Vagina (tissue), 2 donors: ENCODE data around the gene OR7C1. TPM values are rescaled to one million over a fixed set of nuclear protein-coding genes. Genes with fewer than 3 reads are reported as not detected.

Experiments used
- DNase-seq, 2 donors: peaks; one replicate each; pipeline ENCODE4 v3.0.0-alpha.2; 2017; ENCODE audit errors: extremely low spot score in 2 of 2
- H3K27ac ChIP-seq: fragments of 200-600 bp; sonication (generic); one replicate; pipeline ENCODE4 v1.5.1; 2019
- H3K27me3 ChIP-seq: fragments of 200-600 bp; sonication (generic); one replicate; pipeline ENCODE4 v1.5.1; 2019
- H3K36me3 ChIP-seq, 2 donors: fragments of 200-600 bp; sonication (generic); one replicate each; pipeline ENCODE4 v1.5.1; 2017 to 2019
- H3K4me1 ChIP-seq: fragments of 200-600 bp; sonication (generic); one replicate; pipeline ENCODE4 v1.5.1; 2019
- H3K4me3 ChIP-seq, 2 donors: fragments of 200-600 bp; sonication (generic); 1 replicate in 1 of 2; 2 replicates in 1 of 2; pipeline ENCODE4 v1.5.1; 2016 to 2019
- H3K9me3 ChIP-seq: fragments of 200-600 bp; sonication (generic); one replicate; pipeline ENCODE4 v1.5.1; 2019
- POLR2A ChIP-seq, 2 donors: fragments of 450-650 bp; IDR thresholded peaks; one replicate each; pipeline ENCODE4 v1.6.1; 2017; ENCODE audit warnings: antibody characterized with exemption in 2 of 2, mild to moderate bottlenecking in 2 of 2, moderate library complexity in 2 of 2
- POLR2AphosphoS5 ChIP-seq, 2 donors: sonication (generic); formaldehyde crosslinking; IDR thresholded peaks; one replicate each; pipeline ENCODE4 v1.9.0; 2017; ENCODE audit warnings: antibody characterized with exemption in 2 of 2, mild to moderate bottlenecking in 2 of 2, low read depth in 1 of 2; ENCODE audit not compliant: insufficient read depth in 1 of 2
- intact Hi-C: fragments of 100-400 bp; cut with DNase I; formaldehyde crosslinking; loops from one replicate; pipeline ENCODE4 v1.15.1; 2023
- total RNA-seq: library from RNA; depleted of rRNA; stranded (reverse); fragments of >200 nt; gene quantifications from one replicate; pipeline ENCODE4 v1.2.3, GENCODE V29; 2016
- TF ChIP-seq, protein P1 (sequence below), 3 experiments: fragments of 450-650 bp in 2 of 3; fragments of 200-600 bp in 1 of 3; sonication (generic) in 1 of 3; IDR thresholded peaks; one replicate each; pipeline ENCODE4 v1.5.1; 2017 to 2019; ENCODE audit warnings: antibody characterized with exemption in 3 of 3, mild to moderate bottlenecking in 2 of 3, moderate library complexity in 2 of 3

Gene OR7C1
- total RNA-seq, 1 donor from 2014 or later: 0.74 TPM

DNA sequence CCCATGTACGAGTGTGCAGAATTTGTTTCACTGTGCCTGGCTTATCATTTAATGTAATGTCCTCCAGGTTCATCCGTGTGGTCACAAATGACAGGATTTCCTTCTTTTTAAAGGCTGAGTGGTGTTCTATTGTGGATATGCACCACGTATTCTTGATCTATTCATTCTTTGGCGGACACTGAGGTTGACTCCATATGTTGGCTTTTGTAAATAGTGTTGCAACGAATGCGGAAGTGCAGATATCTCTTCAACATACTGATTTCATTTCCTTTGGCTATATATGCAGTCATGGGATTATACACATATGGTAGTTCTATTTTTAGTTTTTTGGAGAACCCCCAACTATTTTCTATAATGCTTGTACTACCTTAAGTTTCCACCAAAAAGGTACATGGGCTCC is 13.0 kb downstream of the OR7C1 start:
- DNase-seq: no peak
- Histone ChIP-seq H3K27me3 (no peaks in the 10 kb centered on the region), H3K4me3 (no peak overlapping the region), H3K4me1 (no peaks in the 10 kb centered on the region), H3K36me3 (no peaks in the 10 kb centered on the region), H3K9me3 (no peaks in the 10 kb centered on the region), H3K27ac (no peak overlapping the region)
- intact Hi-C loops: no loop called here
- TF ChIP-seq POLR2A (IDR thresholded peaks at IDR 0.05) (no peak), POLR2AphosphoS5 (IDR thresholded peaks at IDR 0.05; ENCODE audit: insufficient read depth in 1 of 2, low read depth in 1 of 2) (no peak)
- TF ChIP-seq, protein P1, sequence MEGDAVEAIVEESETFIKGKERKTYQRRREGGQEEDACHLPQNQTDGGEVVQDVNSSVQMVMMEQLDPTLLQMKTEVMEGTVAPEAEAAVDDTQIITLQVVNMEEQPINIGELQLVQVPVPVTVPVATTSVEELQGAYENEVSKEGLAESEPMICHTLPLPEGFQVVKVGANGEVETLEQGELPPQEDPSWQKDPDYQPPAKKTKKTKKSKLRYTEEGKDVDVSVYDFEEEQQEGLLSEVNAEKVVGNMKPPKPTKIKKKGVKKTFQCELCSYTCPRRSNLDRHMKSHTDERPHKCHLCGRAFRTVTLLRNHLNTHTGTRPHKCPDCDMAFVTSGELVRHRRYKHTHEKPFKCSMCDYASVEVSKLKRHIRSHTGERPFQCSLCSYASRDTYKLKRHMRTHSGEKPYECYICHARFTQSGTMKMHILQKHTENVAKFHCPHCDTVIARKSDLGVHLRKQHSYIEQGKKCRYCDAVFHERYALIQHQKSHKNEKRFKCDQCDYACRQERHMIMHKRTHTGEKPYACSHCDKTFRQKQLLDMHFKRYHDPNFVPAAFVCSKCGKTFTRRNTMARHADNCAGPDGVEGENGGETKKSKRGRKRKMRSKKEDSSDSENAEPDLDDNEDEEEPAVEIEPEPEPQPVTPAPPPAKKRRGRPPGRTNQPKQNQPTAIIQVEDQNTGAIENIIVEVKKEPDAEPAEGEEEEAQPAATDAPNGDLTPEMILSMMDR (IDR thresholded peaks at IDR 0.05): no peak

DNA sequence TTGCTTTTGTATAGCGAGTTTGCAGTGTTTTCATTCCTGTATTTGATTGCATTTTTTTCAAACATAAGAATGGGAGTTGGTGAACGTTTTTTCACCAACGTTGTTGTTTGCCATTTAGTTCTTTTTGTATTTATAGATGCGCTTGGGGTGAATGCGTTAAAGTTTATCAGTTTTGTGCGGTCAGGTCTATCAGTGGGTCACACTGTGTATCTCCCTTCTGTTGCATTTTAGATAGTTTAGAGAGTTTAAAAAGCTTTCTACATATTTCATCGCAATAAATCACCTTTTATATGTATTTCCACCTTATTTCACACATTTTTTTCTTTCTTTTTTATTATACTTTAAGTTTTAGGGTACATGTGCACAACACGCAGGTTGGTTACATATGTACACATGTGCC is 16.4 kb downstream of the OR7C1 start:
- no peak for DNase-seq
- H3K9me3 ChIP-seq: no peaks in the 10 kb centered on the region
- H3K4me3 ChIP-seq: no peak overlapping the region
- TF ChIP-seq POLR2A (IDR thresholded peaks at IDR 0.05): no peak
- TF ChIP-seq POLR2AphosphoS5 (IDR thresholded peaks at IDR 0.05; ENCODE audit: insufficient read depth in 1 of 2, low read depth in 1 of 2): no peak
- TF ChIP-seq, protein P1 (IDR thresholded peaks at IDR 0.05): no peak
- intact Hi-C loops: no loop called here
- no peaks in the 10 kb centered on the region for H3K36me3 ChIP-seq
- H3K4me1 ChIP-seq: no peaks in the 10 kb centered on the region
- no peak overlapping the region for H3K27ac ChIP-seq
- no peaks in the 10 kb centered on the region for H3K27me3 ChIP-seq

GRCh38 chr19:14817052-14817451 is 17.9 kb downstream of the OR7C1 start:
- Histone ChIP-seq H3K27me3 (no peaks in the 10 kb centered on the region), H3K4me1 (no peaks in the 10 kb centered on the region), H3K4me3 (no peak overlapping the region), H3K9me3 (no peaks in the 10 kb centered on the region), H3K36me3 (no peaks in the 10 kb centered on the region), H3K27ac (no peak overlapping the region)
- intact Hi-C loops: no loop called here
- DNase-seq: no peak
- TF ChIP-seq POLR2A (IDR thresholded peaks at IDR 0.05) (no peak), POLR2AphosphoS5 (IDR thresholded peaks at IDR 0.05; ENCODE audit: insufficient read depth in 1 of 2, low read depth in 1 of 2) (no peak)
- TF ChIP-seq, protein P1 (IDR thresholded peaks at IDR 0.05): no peak

DNA sequence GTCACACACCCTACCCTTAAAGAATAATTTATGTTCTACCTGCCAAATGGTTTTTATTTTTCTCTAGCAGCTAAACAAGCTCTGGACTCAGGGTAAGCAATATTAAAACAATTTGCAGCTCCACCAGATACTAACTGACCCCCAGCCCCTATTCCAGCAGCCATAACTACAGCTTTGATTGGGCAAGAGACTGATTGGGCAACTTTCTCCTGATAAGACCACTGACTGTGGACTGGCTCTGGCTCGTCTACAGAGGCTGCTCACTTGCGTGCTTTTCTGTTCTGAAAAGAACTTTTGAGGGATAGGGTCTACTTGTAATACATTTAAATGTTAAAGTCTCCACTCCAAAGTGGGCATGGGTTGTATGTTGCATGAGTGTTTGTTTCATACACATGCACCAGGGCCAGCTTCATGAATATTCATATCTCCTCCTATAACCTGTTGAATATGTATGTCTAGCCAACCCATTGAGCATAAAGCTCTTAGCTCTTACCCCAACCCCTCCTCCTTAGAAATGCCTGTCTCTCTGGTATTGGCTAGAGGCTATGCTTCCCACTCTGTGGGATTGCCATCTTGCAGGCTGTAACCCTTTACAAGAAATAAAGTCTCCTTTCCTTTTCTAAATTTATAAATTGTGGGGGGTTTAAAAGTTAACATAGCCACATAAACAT is 19.9 kb downstream of the OR7C1 start:
- no peaks in the 10 kb centered on the region for H3K9me3 ChIP-seq
- intact Hi-C loops: no loop called here
- H3K27me3 ChIP-seq: no peaks in the 10 kb centered on the region
- no peaks in the 10 kb centered on the region for H3K36me3 ChIP-seq
- no peaks in the 10 kb centered on the region for H3K4me1 ChIP-seq
- TF ChIP-seq POLR2AphosphoS5 (IDR thresholded peaks at IDR 0.05; ENCODE audit: insufficient read depth in 1 of 2, low read depth in 1 of 2): no peak
- TF ChIP-seq, protein P1 (IDR thresholded peaks at IDR 0.05): no peak
- no peak for TF ChIP-seq POLR2A (IDR thresholded peaks at IDR 0.05)
- H3K27ac ChIP-seq: no peak overlapping the region
- DNase-seq: no peak
- no peak overlapping the region for H3K4me3 ChIP-seq

- TF ChIP-seq POLR2AphosphoS5 (IDR thresholded peaks at IDR 0.05; ENCODE audit: insufficient read depth in 1 of 2, low read depth in 1 of 2): no peak
- TF ChIP-seq, protein P1 (IDR thresholded peaks at IDR 0.05): no peak
- TF ChIP-seq POLR2A (IDR thresholded peaks at IDR 0.05): no peak
- Histone ChIP-seq H3K27me3 (no peaks in the 10 kb centered on the region), H3K27ac (no peak overlapping the region), H3K4me1 (no peaks in the 10 kb centered on the region), H3K36me3 (no peaks in the 10 kb centered on the region), H3K4me3 (no peak overlapping the region), H3K9me3 (no peaks in the 10 kb centered on the region)
- intact Hi-C loops: no loop called here
- DNase-seq: no peak
Observed at GRCh38 chr19:14809272-14810057, 25.5 kb downstream of the OR7C1 start.
